HFFc6 (cell line): ENCODE measurements around the gene SRD5A3. TPM values are rescaled to one million over a fixed set of nuclear protein-coding genes. Genes with fewer than 3 reads are reported as not detected.

Experiments used
- DNase-seq: peaks from one replicate; pipeline ENCODE4 v3.0.0-alpha.2; 2018
- H3K27ac Mint-ChIP-seq: 2 replicates; pipeline ENCODE4 v1.8.0; 2020; ENCODE audit warnings: mild to moderate bottlenecking, mixed read lengths
- H3K27me3 Mint-ChIP-seq: 2 replicates; pipeline ENCODE4 v1.8.0; 2021; ENCODE audit warnings: mild to moderate bottlenecking, moderate library complexity, mixed read lengths; ENCODE audit not compliant: insufficient read depth
- H3K36me3 Mint-ChIP-seq: 2 replicates; pipeline ENCODE4 v1.8.0; 2021; ENCODE audit warnings: low read depth, mixed read lengths
- H3K4me1 Mint-ChIP-seq: 2 replicates; pipeline ENCODE4 v1.8.0; 2020; ENCODE audit warnings: low read depth, mixed read lengths
- H3K4me3 Mint-ChIP-seq: 2 replicates; pipeline ENCODE4 v1.8.0; 2020; ENCODE audit warnings: mild to moderate bottlenecking, moderate library complexity, mixed read lengths
- H3K9me3 Mint-ChIP-seq: 2 replicates; pipeline ENCODE4 v1.8.0; 2020; ENCODE audit warnings: mild to moderate bottlenecking, mixed read lengths
- CTCF ChIP-seq: fragments of 200-600 bp; sonication (generic); IDR thresholded peaks from 2 replicates; pipeline ENCODE4 v1.5.0; 2021; ENCODE audit warnings: antibody characterized with exemption, mild to moderate bottlenecking
- total RNA-seq, 6 experiments: library from RNA; stranded (reverse); fragmentation: NEBNext Ultra II Directional; extraction: Animal tissue kit (Norgen Biotek cat#: 25700); gene quantifications; 2 replicates in 1 of 6; 3 replicates in 5 of 6; pipeline ENCODE4 v1.2.3, GENCODE V29; 2021

The SRD5A3 gene
- total RNA-seq, 6 experiments from 2014 or later: 11.0 to 17.1 (median 12.2) TPM

GRCh38 chr4:55337944-55338343 lies 8.1 kb upstream of the SRD5A3 start:
- no peak for DNase-seq
- H3K4me1 Mint-ChIP-seq: no peaks in the 10 kb centered on the region
- peaks cover 4% of the 10 kb centered on the region for H3K27me3 Mint-ChIP-seq
- no peaks in the 10 kb centered on the region for H3K9me3 Mint-ChIP-seq
- no peak overlapping the region for H3K4me3 Mint-ChIP-seq
- no peak overlapping the region for H3K27ac Mint-ChIP-seq
- H3K36me3 Mint-ChIP-seq: no peaks in the 10 kb centered on the region
- no peak for TF ChIP-seq CTCF

GRCh38 chr4:55338486-55338885 lies 7.6 kb upstream of the SRD5A3 start:
- Mint-ChIP-seq H3K27ac (no peak overlapping the region), H3K4me3 (no peak overlapping the region), H3K36me3 (no peaks in the 10 kb centered on the region), H3K9me3 (no peaks in the 10 kb centered on the region), H3K4me1 (no peaks in the 10 kb centered on the region), H3K27me3 (peaks cover 4% of the 10 kb centered on the region)
- no peak for TF ChIP-seq CTCF
- no peak for DNase-seq

- Mint-ChIP-seq H3K9me3 (no peaks in the 10 kb centered on the region), H3K36me3 (no peaks in the 10 kb centered on the region), H3K27me3 (peaks cover 4% of the 10 kb centered on the region), H3K4me1 (no peaks in the 10 kb centered on the region), H3K27ac (no peak overlapping the region), H3K4me3 (no peak overlapping the region)
- no peak for TF ChIP-seq CTCF
- DNase-seq: no peak
Observed at GRCh38 chr4:55340266-55340665, 5.8 kb upstream of the SRD5A3 start.

GRCh38 chr4:55343887-55344286 lies 2.2 kb upstream of the SRD5A3 start:
- H3K27ac Mint-ChIP-seq: no peak overlapping the region
- DNase-seq: no peak
- no peaks in the 10 kb centered on the region for H3K36me3 Mint-ChIP-seq
- peaks cover 4% of the 10 kb centered on the region for H3K27me3 Mint-ChIP-seq
- H3K9me3 Mint-ChIP-seq: no peaks in the 10 kb centered on the region
- peaks cover 28% of the 10 kb centered on the region for H3K4me1 Mint-ChIP-seq
- TF ChIP-seq CTCF: no peak
- H3K4me3 Mint-ChIP-seq: no peak overlapping the region

GRCh38 chr4:55345054-55345453 lies 988 bp upstream of the SRD5A3 start:
- Mint-ChIP-seq H3K4me1 (peaks cover 28% of the 10 kb centered on the region), H3K4me3 (no peak overlapping the region), H3K9me3 (no peaks in the 10 kb centered on the region), H3K27me3 (no peaks in the 10 kb centered on the region; the same call in 1 of the 2 replicates), H3K27ac (no peak overlapping the region), H3K36me3 (no peaks in the 10 kb centered on the region)
- no peak for TF ChIP-seq CTCF
- no peak for DNase-seq

GRCh38 chr4:55346851-55347255 lies 811 bp downstream of the SRD5A3 start:
- TF ChIP-seq CTCF: no peak
- Mint-ChIP-seq H3K4me3 (peak overlapping the region; percentile 93), H3K4me1 (peaks cover 33% of the 10 kb centered on the region), H3K27me3 (no peaks in the 10 kb centered on the region; the same call in 1 of the 2 replicates), H3K9me3 (no peaks in the 10 kb centered on the region), H3K27ac (peak overlapping the region; percentile 74), H3K36me3 (no peaks in the 10 kb centered on the region)
- DNase-seq: no peak
